SK-N-MC (cell line): ENCODE results near the gene HDAC4.

ENCODE experiments used
- DNase-seq: peaks from one replicate; pipeline ENCODE4 v3.0.0-alpha.2; 2011; ENCODE audit warnings: low read depth, low spot score
- H3K27ac ChIP-seq: fragments of 200-600 bp; sonication (generic); 2 replicates; pipeline ENCODE4 v1.5.1; 2016; ENCODE audit warnings: mixed run types
- H3K36me3 ChIP-seq: fragments of 200-600 bp; sonication (generic); 2 replicates; pipeline ENCODE4 v1.6.1; 2017; ENCODE audit warnings: antibody characterized with exemption, low read length, mixed read lengths; ENCODE audit not compliant: insufficient read depth
- H3K4me3 ChIP-seq: fragments of 200-600 bp; sonication (generic); 2 replicates; pipeline ENCODE4 v1.5.1; 2016
- H3K9ac ChIP-seq: fragments of 200-600 bp; sonication (generic); 2 replicates; pipeline ENCODE4 v1.8.0; 2017; ENCODE audit warnings: mixed run types, mixed read lengths; ENCODE audit not compliant: insufficient read length
- H3K9me3 ChIP-seq: fragments of 200-600 bp; sonication (generic); 2 replicates; pipeline ENCODE4 v1.6.1; 2017; ENCODE audit warnings: low read depth, mild to moderate bottlenecking, antibody characterized with exemption, low read length, moderate library complexity, mixed read lengths
- EZH2 ChIP-seq: fragments of 200-600 bp; sonication (generic); IDR thresholded peaks from one replicate; pipeline ENCODE4 v1.6.1; 2017; ENCODE audit warnings: antibody characterized with exemption
- FOXP2 ChIP-seq: optimal IDR thresholded peaks from 2 replicates; pipeline ENCODE3; 2011; ENCODE audit warnings: mild to moderate bottlenecking, moderate library complexity; ENCODE audit not compliant: insufficient read depth; ENCODE audit errors: extremely low read length, control extremely low read depth
- POLR2AphosphoS5 ChIP-seq: IDR thresholded peaks from 2 replicates; pipeline ENCODE4 v1.6.1; 2012; ENCODE audit warnings: mild to moderate bottlenecking, low read depth, low read length, borderline replicate concordance

Gene HDAC4

GRCh38 chr2:239222706-239223309, 178.0 kb downstream of the HDAC4 start:
- Histone ChIP-seq H3K36me3 (no peaks in the 10 kb centered on the region), H3K9me3 (no peaks in the 10 kb centered on the region), H3K27ac (peak overlapping the region; percentile 97), H3K9ac (peak overlapping the region; percentile 30), H3K4me3 (peak overlapping the region; percentile 69)
- TF ChIP-seq POLR2AphosphoS5, result no peak
- TF ChIP-seq EZH2, result no peak
- TF ChIP-seq FOXP2, result no peak
- DNase-seq, result no peak

GRCh38 chr2:239222312-239222660, 178.5 kb downstream of the HDAC4 start:
- TF ChIP-seq POLR2AphosphoS5 (no peak), EZH2 (no peak), FOXP2 (no peak)
- H3K4me3 ChIP-seq, result peak overlapping the region; percentile 69
- no peak for DNase-seq

GRCh38 chr2:239220981-239221396, 179.8 kb downstream of the HDAC4 start:
- H3K9ac ChIP-seq, result no peak overlapping the region
- no peak for TF ChIP-seq POLR2AphosphoS5
- no peak for TF ChIP-seq FOXP2
- no peak for TF ChIP-seq EZH2
- no peak overlapping the region; the same call in 1 of the 2 replicates for H3K4me3 ChIP-seq
- peak overlapping the region; percentile 97 for H3K27ac ChIP-seq
- H3K36me3 ChIP-seq, result no peaks in the 10 kb centered on the region
- no peaks in the 10 kb centered on the region for H3K9me3 ChIP-seq
- no peak for DNase-seq

More at GRCh38 chr2:239222312-239222660, 178.5 kb downstream of the HDAC4 start:
- Histone ChIP-seq H3K36me3 (no peaks in the 10 kb centered on the region), H3K9ac (peak overlapping the region; percentile 71), H3K27ac (peak overlapping the region; percentile 97), H3K9me3 (no peaks in the 10 kb centered on the region)

GRCh38 chr2:239220341-239220740, 180.5 kb downstream of the HDAC4 start:
- H3K36me3 ChIP-seq, result no peaks in the 10 kb centered on the region
- H3K27ac ChIP-seq, result peak overlapping the region; percentile 97; the same call in 1 of the 2 replicates
- H3K9me3 ChIP-seq, result no peaks in the 10 kb centered on the region
- no peak for DNase-seq
- TF ChIP-seq FOXP2 (no peak), EZH2 (no peak), POLR2AphosphoS5 (no peak)
- H3K4me3 ChIP-seq, result no peak overlapping the region
- no peak overlapping the region for H3K9ac ChIP-seq

- no peak overlapping the region for H3K9ac ChIP-seq
- no peak overlapping the region for H3K27ac ChIP-seq
Observed at GRCh38 chr2:239216614-239217273, 184.1 kb downstream of the HDAC4 start.

GRCh38 chr2:239215988-239216613, 184.7 kb downstream of the HDAC4 start:
- H3K9ac ChIP-seq, result no peak overlapping the region
- DNase-seq, result no peak
- TF ChIP-seq EZH2, result no peak
- no peak for TF ChIP-seq POLR2AphosphoS5
- TF ChIP-seq FOXP2, result no peak
- H3K27ac ChIP-seq, result no peak overlapping the region
- no peak overlapping the region for H3K4me3 ChIP-seq
- no peaks in the 10 kb centered on the region for H3K9me3 ChIP-seq
- no peaks in the 10 kb centered on the region for H3K36me3 ChIP-seq

More at GRCh38 chr2:239216614-239217273, 184.1 kb downstream of the HDAC4 start:
- DNase-seq, result no peak
- Histone ChIP-seq H3K9me3 (no peaks in the 10 kb centered on the region), H3K4me3 (no peak overlapping the region), H3K36me3 (no peaks in the 10 kb centered on the region)
- no peak for TF ChIP-seq EZH2
- TF ChIP-seq POLR2AphosphoS5, result no peak
- no peak for TF ChIP-seq FOXP2

GRCh38 chr2:239215136-239215925, 185.5 kb downstream of the HDAC4 start:
- TF ChIP-seq POLR2AphosphoS5, result no peak
- TF ChIP-seq FOXP2, result no peak
- no peak for TF ChIP-seq EZH2
- H3K9me3 ChIP-seq, result no peaks in the 10 kb centered on the region
- no peak for DNase-seq
- H3K27ac ChIP-seq, result no peak overlapping the region
- H3K9ac ChIP-seq, result no peak overlapping the region
- H3K36me3 ChIP-seq, result no peaks in the 10 kb centered on the region
- H3K4me3 ChIP-seq, result no peak overlapping the region

GRCh38 chr2:239214725-239215124, 186.1 kb downstream of the HDAC4 start:
- Histone ChIP-seq H3K36me3 (no peaks in the 10 kb centered on the region), H3K27ac (no peak overlapping the region), H3K4me3 (no peak overlapping the region), H3K9me3 (no peaks in the 10 kb centered on the region), H3K9ac (no peak overlapping the region)
- DNase-seq, result no peak
- TF ChIP-seq EZH2 (no peak), FOXP2 (no peak), POLR2AphosphoS5 (no peak)

- TF ChIP-seq FOXP2, result no peak
- no peak for TF ChIP-seq POLR2AphosphoS5
- TF ChIP-seq EZH2, result no peak
- H3K9ac ChIP-seq, result no peak overlapping the region
- no peak overlapping the region for H3K27ac ChIP-seq
- DNase-seq, result no peak
- H3K9me3 ChIP-seq, result no peaks in the 10 kb centered on the region
- no peak overlapping the region for H3K4me3 ChIP-seq
- no peaks in the 10 kb centered on the region for H3K36me3 ChIP-seq
Observed at GRCh38 chr2:239213643-239214101, 187.1 kb downstream of the HDAC4 start.
